CD4-positive, CD25-positive, alpha-beta regulatory T cell (primary cell): ENCODE measurements around the gene BACE1-AS. TPM values are rescaled to one million over a fixed set of nuclear protein-coding genes. Genes with fewer than 3 reads are reported as not detected.

ENCODE experiments used
- polyA plus RNA-seq, 4 donors: library from polyadenylated mRNA; unstranded; fragments of 300-500 nt; fragmentation: Illumina TruSeq; gene quantifications; one replicate each; pipeline ENCODE4 v1.2.3, GENCODE V29; 2021
- total RNA-seq: library from RNA; stranded (reverse); gene quantifications from one replicate; pipeline ENCODE4 v1.2.3, GENCODE V29; 2022

BACE1-AS gene
- total and polyA plus RNA-seq, 5 donors from 2014 or later, result 1.2 to 7.2 (median 1.9) TPM

Other genes starting within 250 kb of the BACE1-AS start
- 55.2 TPM for gene SIK3, start 192.9 kb upstream of the BACE1-AS start, total RNA-seq
- 1 to 10 TPM; 7.0 to 9.8 (median 9.0) TPM for gene SIK3, start 192.9 kb upstream of the BACE1-AS start, polyA plus RNA-seq
- gene PAFAH1B2, start 147.1 kb upstream of the BACE1-AS start, total RNA-seq, result 43.3 TPM
- 10 to 100 TPM; 15.0 to 24.1 (median 16.9) TPM for gene PAFAH1B2, start 147.1 kb upstream of the BACE1-AS start, polyA plus RNA-seq
- 129 TPM for gene SIDT2, start 112.6 kb upstream of the BACE1-AS start, total RNA-seq
- gene SIDT2, start 112.6 kb upstream of the BACE1-AS start, polyA plus RNA-seq, result 1 to 10 TPM; 2.5 to 5.9 (median 4.6) TPM
- 11.7 TPM for gene TAGLN, start 92.0 kb upstream of the BACE1-AS start, total RNA-seq
- gene TAGLN, start 92.0 kb upstream of the BACE1-AS start, polyA plus RNA-seq, result 1 to 10 TPM in 1 of 4 donors, under 1 TPM in 3; 0.25 to 1.3 (median 0.64) TPM
- 478 TPM for gene PCSK7, start 59.3 kb upstream of the BACE1-AS start, total RNA-seq
- gene PCSK7, start 59.3 kb upstream of the BACE1-AS start, polyA plus RNA-seq, result 10 to 100 TPM; 55.0 to 76.1 (median 63.4) TPM
- gene RNF214, start 58.7 kb upstream of the BACE1-AS start, total RNA-seq, result 54.6 TPM
- gene RNF214, start 58.7 kb upstream of the BACE1-AS start, polyA plus RNA-seq, result 10 to 100 TPM; 51.0 to 69.6 (median 55.7) TPM
- gene BACE1, start 24.9 kb downstream of the BACE1-AS start, total RNA-seq, result 6.9 TPM
- 1 to 10 TPM; 1.1 to 2.0 (median 1.4) TPM for gene BACE1, start 24.9 kb downstream of the BACE1-AS start, polyA plus RNA-seq
- 73.4 TPM for gene CEP164, start 36.5 kb downstream of the BACE1-AS start, total RNA-seq
- gene CEP164, start 36.5 kb downstream of the BACE1-AS start, polyA plus RNA-seq, result 10 to 100 TPM; 19.7 to 30.9 (median 20.6) TPM